ENCODE measurements around the gene KLHL29. TPM values are rescaled to one million over a fixed set of nuclear protein-coding genes. Genes with fewer than 3 reads are reported as not detected.

The KLHL29 gene
- total and polyA plus RNA-seq, 10 of the 15 experiments (the other 5 are each of a cell fraction or from before 2014, with no cell fraction given) = 1.4 to 19.5 (median 6.1) TPM

GRCh38 chr2:23347471-23348092, 37.4 kb upstream of the KLHL29 start:
- intact Hi-C loops (cut with micrococcal nuclease; ENCODE audit: unreplicated experiment) (no loop called here), in situ Hi-C loops (cut with MboI) (no loop called here)
- RAD21 ChIA-PET (ENCODE audit: unreplicated experiment) = no interaction called here
- BruUV-seq (replicated peaks) = no TSS peak
- FAIRE-seq (no peak), ATAC-seq (no peak), DNase-seq (ENCODE audit: low read depth, low spot score) (no peak)
- no peaks in the 10 kb centered on the region for H3K9me3 ChIP-seq (replicated peaks; ENCODE audit: control insufficient read depth, insufficient read depth, low read length)
- H4K20me1 ChIP-seq (ENCODE audit: control insufficient read depth, insufficient read depth) = no peaks in the 10 kb centered on the region
- POLR2A ChIA-PET = no interaction called here
- H3K36me3 ChIP-seq (ENCODE audit: control insufficient read depth in 2 of 2, insufficient read depth in 2 of 2, low read length in 1 of 2) = no peaks in the 10 kb centered on the region
- WGBS (ENCODE audit: insufficient coverage, insufficient replicate concordance, low lambda C conversion rate, missing lambda C conversion rate) = 79% methylated on average over 18 of the region's 18 CpGs
- H3K27ac ChIP-seq (ENCODE audit: control insufficient read depth, insufficient read depth) = no peak overlapping the region
- H3K4me2 ChIP-seq (ENCODE audit: control insufficient read depth, insufficient read depth) = no peak overlapping the region
- H3K27me3 ChIP-seq (replicated peaks in 1 of 2; ENCODE audit: control insufficient read depth in 2 of 2, insufficient read depth in 2 of 2, low read length in 1 of 2) = no peaks in the 10 kb centered on the region
- CTCF ChIA-PET = interaction anchor here (1.2 kb wide), 1 partner anchor 18 kb away, joined by 3 read pairs; no protein-coding TSS in a partner anchor
- SMC1A ChIA-PET (ENCODE audit: uncharacterized antibody, unreplicated experiment) = no interaction called here
- H3K79me2 ChIP-seq (ENCODE audit: control insufficient read depth, insufficient read depth, low read length) = no peaks in the 10 kb centered on the region
- H3K4me1 ChIP-seq (ENCODE audit: control insufficient read depth, insufficient read depth, low read length) = peaks cover 12% of the 10 kb centered on the region
- H3K4me3 ChIP-seq = no peak overlapping the region
- TF ChIP-seq POLR2A (IDR thresholded peaks at IDR 0.05; ENCODE audit: low read depth, low read length) (no peak), NFYA (IDR thresholded peaks at IDR 0.05; ENCODE audit: borderline replicate concordance, low read depth, low read length) (no peak), CREM (IDR thresholded peaks at IDR 0.05; ENCODE audit: low read depth) (no peak), CBX5 (IDR thresholded peaks at IDR 0.05; ENCODE audit: low read depth) (no peak), RFX5 (IDR thresholded peaks at IDR 0.05; ENCODE audit: low read depth, low read length) (no peak), PAX5 (IDR thresholded peaks at IDR 0.05; ENCODE audit: borderline replicate concordance, low read depth, low read length) (no peak), NFYB (IDR thresholded peaks at IDR 0.05; ENCODE audit: insufficient read depth, low read depth, low read length) (no peak), RB1 (IDR thresholded peaks at IDR 0.05; ENCODE audit: borderline replicate concordance) (no peak), RAD51 (IDR thresholded peaks at IDR 0.05) (no peak), ZNF274 (IDR thresholded peaks at IDR 0.05; ENCODE audit: insufficient read depth, insufficient read length) (no peak), NFXL1 (IDR thresholded peaks at IDR 0.05; ENCODE audit: borderline replicate concordance) (no peak), ZNF217 (IDR thresholded peaks at IDR 0.05) (no peak), PAX8 (IDR thresholded peaks at IDR 0.05) (no peak)
- TF ChIP-seq, protein P1, sequence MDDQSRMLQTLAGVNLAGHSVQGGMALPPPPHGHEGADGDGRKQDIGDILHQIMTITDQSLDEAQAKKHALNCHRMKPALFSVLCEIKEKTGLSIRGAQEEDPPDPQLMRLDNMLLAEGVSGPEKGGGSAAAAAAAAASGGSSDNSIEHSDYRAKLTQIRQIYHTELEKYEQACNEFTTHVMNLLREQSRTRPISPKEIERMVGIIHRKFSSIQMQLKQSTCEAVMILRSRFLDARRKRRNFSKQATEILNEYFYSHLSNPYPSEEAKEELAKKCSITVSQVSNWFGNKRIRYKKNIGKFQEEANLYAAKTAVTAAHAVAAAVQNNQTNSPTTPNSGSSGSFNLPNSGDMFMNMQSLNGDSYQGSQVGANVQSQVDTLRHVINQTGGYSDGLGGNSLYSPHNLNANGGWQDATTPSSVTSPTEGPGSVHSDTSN (IDR thresholded peaks at IDR 0.05; ENCODE audit: insufficient replicate concordance, low read depth, low read length) = no peak
- TF ChIP-seq, protein P2, sequence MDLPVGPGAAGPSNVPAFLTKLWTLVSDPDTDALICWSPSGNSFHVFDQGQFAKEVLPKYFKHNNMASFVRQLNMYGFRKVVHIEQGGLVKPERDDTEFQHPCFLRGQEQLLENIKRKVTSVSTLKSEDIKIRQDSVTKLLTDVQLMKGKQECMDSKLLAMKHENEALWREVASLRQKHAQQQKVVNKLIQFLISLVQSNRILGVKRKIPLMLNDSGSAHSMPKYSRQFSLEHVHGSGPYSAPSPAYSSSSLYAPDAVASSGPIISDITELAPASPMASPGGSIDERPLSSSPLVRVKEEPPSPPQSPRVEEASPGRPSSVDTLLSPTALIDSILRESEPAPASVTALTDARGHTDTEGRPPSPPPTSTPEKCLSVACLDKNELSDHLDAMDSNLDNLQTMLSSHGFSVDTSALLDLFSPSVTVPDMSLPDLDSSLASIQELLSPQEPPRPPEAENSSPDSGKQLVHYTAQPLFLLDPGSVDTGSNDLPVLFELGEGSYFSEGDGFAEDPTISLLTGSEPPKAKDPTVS (IDR thresholded peaks at IDR 0.05; ENCODE audit: low read depth, low read length) = no peak
- no peak overlapping the region for H2AFZ ChIP-seq (ENCODE audit: control insufficient read depth, low read depth, low read length)
- H3K9ac ChIP-seq (ENCODE audit: control insufficient read depth, insufficient read depth, low read length) = no peak overlapping the region
